ENCODE results near the gene OGFR. TPM values are rescaled to one million over a fixed set of nuclear protein-coding genes. Genes with fewer than 3 reads are reported as not detected.
"Not testable (repeated sequence)": the region's sequence is repeated elsewhere in the genome, so short reads cannot be mapped to it uniquely, and the experiment has no call there.

The OGFR gene
- total RNA-seq, 5 donors from 2014 or later (not counting 1 experiment from before 2014, with no cell fraction given), result 46.5 to 91.1 (median 83.0) TPM

GRCh38 chr20:62841705-62842212 is 37.1 kb downstream of the OGFR start:
- H3K9me3 Mint-ChIP-seq, result no peaks in the 10 kb centered on the region
- H3K27ac Mint-ChIP-seq, result no peak overlapping the region
- H3K4me3 Mint-ChIP-seq, result no peak overlapping the region
- POLR2A ChIA-PET, result interaction anchor here in 1 of 2 donors (0.6 kb wide), 1 partner anchor 549 kb away, joined by 6 read pairs; no protein-coding TSS in a partner anchor
- CTCF ChIA-PET, result no interaction called here
- peaks cover 19% of the 10 kb centered on the region for H3K36me3 Mint-ChIP-seq
- no peak overlapping the region for H3K27ac ChIP-seq (ENCODE audit: low read length)
- H3K36me3 ChIP-seq (ENCODE audit: control insufficient read depth in 2 of 2, extremely low read depth in 1 of 2, insufficient read depth in 1 of 2, low read length in 1 of 2), result peaks cover 0 to 2% of the 10 kb centered on the region in 2 donors
- H3K4me1 ChIP-seq (ENCODE audit: control insufficient read depth in 1 of 2, extremely low read depth in 1 of 2, insufficient read depth in 2 of 2, low read length in 2 of 2), result no peaks in the 10 kb centered on the region
- peaks cover 0 to 19% of the 10 kb centered on the region in 2 experiments for H3K27me3 ChIP-seq (replicated peaks in 1 of 2; ENCODE audit: control insufficient read depth in 2 of 2, extremely low read depth in 1 of 2, insufficient read depth in 2 of 2, low read length in 1 of 2)
- no peak for ATAC-seq (replicated peaks in 1 of 4)
- H3K27me3 Mint-ChIP-seq, result no peaks in the 10 kb centered on the region
- H3K4me3 ChIP-seq (ENCODE audit: control insufficient read depth in 1 of 2, extremely low read depth in 1 of 2, low read length in 1 of 2), result no peak overlapping the region
- no peak for DNase-seq
- no peaks in the 10 kb centered on the region for H3K4me1 Mint-ChIP-seq
- WGBS (ENCODE audit: insufficient coverage), result 94% methylated on average over 15 of the region's 16 CpGs
- H3K9me3 ChIP-seq, result no peaks in the 10 kb centered on the region

GRCh38 chr20:62843656-62844055 is 39.0 kb downstream of the OGFR start:
- Histone ChIP-seq H3K4me1 (ENCODE audit: control insufficient read depth in 1 of 2, extremely low read depth in 1 of 2, insufficient read depth in 2 of 2, low read length in 2 of 2) (no peaks in the 10 kb centered on the region), H3K4me3 (ENCODE audit: control insufficient read depth in 1 of 2, extremely low read depth in 1 of 2, low read length in 1 of 2) (no peak overlapping the region), H3K36me3 (ENCODE audit: control insufficient read depth in 2 of 2, extremely low read depth in 1 of 2, insufficient read depth in 1 of 2, low read length in 1 of 2) (peaks cover 0 to 2% of the 10 kb centered on the region in 2 donors), H3K27ac (ENCODE audit: low read length) (no peak overlapping the region), H3K9me3 (no peaks in the 10 kb centered on the region), H3K27me3 (replicated peaks in 1 of 2; ENCODE audit: control insufficient read depth in 2 of 2, extremely low read depth in 1 of 2, insufficient read depth in 2 of 2, low read length in 1 of 2) (peaks cover 0 to 8% of the 10 kb centered on the region in 2 experiments)
- Mint-ChIP-seq H3K9me3 (no peaks in the 10 kb centered on the region), H3K4me1 (no peaks in the 10 kb centered on the region), H3K27ac (no peak overlapping the region), H3K36me3 (peaks cover 22% of the 10 kb centered on the region), H3K4me3 (no peak overlapping the region), H3K27me3 (no peaks in the 10 kb centered on the region)
- POLR2A ChIA-PET, result no interaction called here
- CTCF ChIA-PET, result no interaction called here
- ATAC-seq (replicated peaks in 1 of 4) (no peak), DNase-seq (no peak)
- 97% methylated on average over 7 of the region's 10 CpGs for WGBS (ENCODE audit: insufficient coverage)

GRCh38 chr20:62844182-62844581 is 39.5 kb downstream of the OGFR start:
- Mint-ChIP-seq H3K27me3 (no peaks in the 10 kb centered on the region), H3K36me3 (peaks cover 22% of the 10 kb centered on the region), H3K9me3 (no peaks in the 10 kb centered on the region), H3K4me3 (no peak overlapping the region), H3K27ac (no peak overlapping the region), H3K4me1 (no peaks in the 10 kb centered on the region)
- Histone ChIP-seq H3K27me3 (replicated peaks in 1 of 2; ENCODE audit: control insufficient read depth in 2 of 2, extremely low read depth in 1 of 2, insufficient read depth in 2 of 2, low read length in 1 of 2) (peaks cover 0 to 6% of the 10 kb centered on the region in 2 experiments), H3K4me3 (ENCODE audit: control insufficient read depth in 1 of 2, extremely low read depth in 1 of 2, low read length in 1 of 2) (no peak overlapping the region), H3K4me1 (ENCODE audit: control insufficient read depth in 1 of 2, extremely low read depth in 1 of 2, insufficient read depth in 2 of 2, low read length in 2 of 2) (no peaks in the 10 kb centered on the region), H3K27ac (ENCODE audit: low read length) (no peak overlapping the region), H3K9me3 (no peaks in the 10 kb centered on the region), H3K36me3 (ENCODE audit: control insufficient read depth in 2 of 2, extremely low read depth in 1 of 2, insufficient read depth in 1 of 2, low read length in 1 of 2) (peaks cover 0 to 2% of the 10 kb centered on the region in 2 donors)
- CTCF ChIA-PET, result no interaction called here
- WGBS (ENCODE audit: insufficient coverage), result 93% methylated on average over 5 of the region's 7 CpGs
- ATAC-seq (replicated peaks in 1 of 4) (no peak), DNase-seq (no peak)
- POLR2A ChIA-PET, result no interaction called here

- Histone ChIP-seq H3K4me1 (ENCODE audit: control insufficient read depth in 1 of 2, extremely low read depth in 1 of 2, insufficient read depth in 2 of 2, low read length in 2 of 2) (no peaks in the 10 kb centered on the region), H3K36me3 (ENCODE audit: control insufficient read depth in 2 of 2, extremely low read depth in 1 of 2, insufficient read depth in 1 of 2, low read length in 1 of 2) (peaks cover 2 to 3% of the 10 kb centered on the region in 2 donors), H3K4me3 (ENCODE audit: control insufficient read depth in 1 of 2, extremely low read depth in 1 of 2, low read length in 1 of 2) (no peak overlapping the region), H3K9me3 (no peaks in the 10 kb centered on the region), H3K27ac (ENCODE audit: low read length) (no peak overlapping the region), H3K27me3 (replicated peaks in 1 of 2; ENCODE audit: control insufficient read depth in 2 of 2, extremely low read depth in 1 of 2, insufficient read depth in 2 of 2, low read length in 1 of 2) (no peaks in the 10 kb centered on the region)
- DNase-seq (no peak), ATAC-seq (replicated peaks in 1 of 4) (no peak)
- H3K36me3 Mint-ChIP-seq, result peaks cover 28% of the 10 kb centered on the region
- no peaks in the 10 kb centered on the region for H3K9me3 Mint-ChIP-seq
- H3K4me1 Mint-ChIP-seq, result no peaks in the 10 kb centered on the region
- ChIA-PET CTCF (interaction anchor here in 1 of 2 donors (0.5 kb wide), 1 partner anchor 274 kb away, joined by 7 read pairs; no protein-coding TSS in a partner anchor), POLR2A (no interaction called here)
- H3K4me3 Mint-ChIP-seq, result no peak overlapping the region
- H3K27ac Mint-ChIP-seq, result no peak overlapping the region
- H3K27me3 Mint-ChIP-seq, result no peaks in the 10 kb centered on the region
- 94% methylated on average over 9 of the region's 16 CpGs for WGBS (ENCODE audit: insufficient coverage)
Measured at GRCh38 chr20:62845416-62846160, 41.0 kb downstream of the OGFR start.

- H3K4me3 Mint-ChIP-seq, result no peak overlapping the region
- no peak for ATAC-seq (replicated peaks in 1 of 4)
- no peaks in the 10 kb centered on the region for H3K27me3 Mint-ChIP-seq
- Histone ChIP-seq H3K27me3 (replicated peaks in 1 of 2; ENCODE audit: control insufficient read depth in 2 of 2, extremely low read depth in 1 of 2, insufficient read depth in 2 of 2, low read length in 1 of 2) (no peaks in the 10 kb centered on the region), H3K36me3 (ENCODE audit: control insufficient read depth in 2 of 2, extremely low read depth in 1 of 2, insufficient read depth in 1 of 2, low read length in 1 of 2) (peaks cover 2 to 3% of the 10 kb centered on the region in 2 donors), H3K9me3 (no peaks in the 10 kb centered on the region), H3K4me3 (ENCODE audit: control insufficient read depth in 1 of 2, extremely low read depth in 1 of 2, low read length in 1 of 2) (no peak overlapping the region), H3K27ac (ENCODE audit: low read length) (no peak overlapping the region), H3K4me1 (ENCODE audit: control insufficient read depth in 1 of 2, extremely low read depth in 1 of 2, insufficient read depth in 2 of 2, low read length in 2 of 2) (no peaks in the 10 kb centered on the region)
- WGBS (ENCODE audit: insufficient coverage), result 60% methylated on average over 1 of the region's 19 CpGs
- POLR2A ChIA-PET, result interaction anchor here in 1 of 2 donors (0.6 kb wide), 1 partner anchor 16 kb away, joined by 4 read pairs; no protein-coding TSS in a partner anchor
- CTCF ChIA-PET, result interaction anchor here (0.6 to 0.7 kb wide), 3 partner anchors 33 to 83 kb away, joined by 3 to 4 read pairs (median 3); no protein-coding TSS in a partner anchor
- no peak overlapping the region for H3K27ac Mint-ChIP-seq
- H3K9me3 Mint-ChIP-seq, result no peaks in the 10 kb centered on the region
- H3K4me1 Mint-ChIP-seq, result no peaks in the 10 kb centered on the region
- no peak for DNase-seq
- H3K36me3 Mint-ChIP-seq, result peaks cover 29% of the 10 kb centered on the region
Measured at GRCh38 chr20:62846166-62846890, 41.7 kb downstream of the OGFR start.

GRCh38 chr20:62848917-62849316 is 44.3 kb downstream of the OGFR start:
- H3K27me3 Mint-ChIP-seq; H3K36me3 ChIP-seq (ENCODE audit: control insufficient read depth in 2 of 2, extremely low read depth in 1 of 2, insufficient read depth in 1 of 2, low read length in 1 of 2); ATAC-seq (replicated peaks in 1 of 4); H3K9me3 Mint-ChIP-seq; H3K27ac ChIP-seq (ENCODE audit: low read length); CTCF ChIA-PET; H3K27me3 ChIP-seq (replicated peaks in 1 of 2; ENCODE audit: control insufficient read depth in 2 of 2, extremely low read depth in 1 of 2, insufficient read depth in 2 of 2, low read length in 1 of 2); H3K9me3 ChIP-seq; H3K4me3 ChIP-seq (ENCODE audit: control insufficient read depth in 1 of 2, extremely low read depth in 1 of 2, low read length in 1 of 2); H3K4me1 Mint-ChIP-seq; DNase-seq; H3K27ac Mint-ChIP-seq; H3K4me1 ChIP-seq (ENCODE audit: control insufficient read depth in 1 of 2, extremely low read depth in 1 of 2, insufficient read depth in 2 of 2, low read length in 2 of 2); H3K4me3 Mint-ChIP-seq: not testable (repeated sequence)
- POLR2A ChIA-PET, result interaction anchor here in 1 of 2 donors (0.6 kb wide), 1 partner anchor 1072 kb away, joined by 6 read pairs; no protein-coding TSS in a partner anchor
- H3K36me3 Mint-ChIP-seq, result peaks cover 39% of the 10 kb centered on the region
- 96% methylated on average over 7 of the region's 7 CpGs for WGBS (ENCODE audit: insufficient coverage)

All from T-cell (primary cell).